ENCODE data around the gene ADAMTS17. TPM values are rescaled to one million over a fixed set of nuclear protein-coding genes. Genes with fewer than 3 reads are reported as not detected.

Gene ADAMTS17
- total RNA-seq, 1 donor from 2014 or later, result 1.5 TPM

DNA sequence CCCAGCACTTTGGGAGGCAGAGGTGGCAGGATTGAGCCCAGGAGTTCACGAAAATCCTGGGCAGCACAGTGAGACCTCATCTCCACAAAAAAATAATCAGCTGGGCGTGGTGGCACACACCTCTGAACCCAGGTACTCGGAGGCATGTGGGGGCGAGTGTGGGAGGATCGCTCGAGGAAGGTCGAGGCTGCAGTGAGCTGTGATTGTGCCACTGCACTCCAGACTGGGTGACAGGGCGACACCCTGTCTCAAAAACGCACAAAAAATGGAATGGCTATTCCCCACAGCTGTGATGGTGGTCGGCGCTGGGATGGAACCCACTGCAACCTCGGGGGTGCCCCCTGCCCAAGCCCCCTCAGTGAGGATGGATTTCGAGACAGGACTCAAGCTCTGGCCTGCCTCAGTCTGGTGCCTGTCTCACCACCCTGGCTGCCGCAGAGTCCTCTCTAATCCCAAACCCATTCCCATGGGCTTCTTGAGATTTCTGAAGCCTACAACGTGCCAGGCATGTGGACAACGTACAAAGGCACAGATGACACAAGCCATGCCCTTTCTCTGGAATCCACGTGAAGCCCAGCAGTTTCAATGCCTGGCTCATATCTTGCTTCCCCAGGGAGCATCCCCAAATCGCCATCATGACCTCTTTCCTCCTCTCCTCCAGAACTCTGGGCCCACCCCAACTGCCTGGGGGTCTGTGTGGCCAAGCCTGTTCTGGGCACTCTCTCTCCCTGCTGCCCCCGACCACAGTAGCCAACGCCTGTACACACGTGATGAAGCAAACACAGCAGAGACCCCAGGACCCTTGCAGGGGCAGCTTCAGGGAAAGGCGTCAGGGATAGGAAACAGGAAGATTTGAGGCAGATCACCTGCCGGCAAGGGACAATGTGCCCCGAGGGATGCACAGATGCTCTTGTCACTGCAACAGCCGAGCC, 32.4 kb downstream of the ADAMTS17 start:
- TF ChIP-seq, protein P1, sequence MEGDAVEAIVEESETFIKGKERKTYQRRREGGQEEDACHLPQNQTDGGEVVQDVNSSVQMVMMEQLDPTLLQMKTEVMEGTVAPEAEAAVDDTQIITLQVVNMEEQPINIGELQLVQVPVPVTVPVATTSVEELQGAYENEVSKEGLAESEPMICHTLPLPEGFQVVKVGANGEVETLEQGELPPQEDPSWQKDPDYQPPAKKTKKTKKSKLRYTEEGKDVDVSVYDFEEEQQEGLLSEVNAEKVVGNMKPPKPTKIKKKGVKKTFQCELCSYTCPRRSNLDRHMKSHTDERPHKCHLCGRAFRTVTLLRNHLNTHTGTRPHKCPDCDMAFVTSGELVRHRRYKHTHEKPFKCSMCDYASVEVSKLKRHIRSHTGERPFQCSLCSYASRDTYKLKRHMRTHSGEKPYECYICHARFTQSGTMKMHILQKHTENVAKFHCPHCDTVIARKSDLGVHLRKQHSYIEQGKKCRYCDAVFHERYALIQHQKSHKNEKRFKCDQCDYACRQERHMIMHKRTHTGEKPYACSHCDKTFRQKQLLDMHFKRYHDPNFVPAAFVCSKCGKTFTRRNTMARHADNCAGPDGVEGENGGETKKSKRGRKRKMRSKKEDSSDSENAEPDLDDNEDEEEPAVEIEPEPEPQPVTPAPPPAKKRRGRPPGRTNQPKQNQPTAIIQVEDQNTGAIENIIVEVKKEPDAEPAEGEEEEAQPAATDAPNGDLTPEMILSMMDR (IDR thresholded peaks at IDR 0.05), result no peak
- H3K27me3 Mint-ChIP-seq (ENCODE audit: unreplicated experiment), result peaks cover 4% of the 10 kb centered on the region
- H3K36me3 Mint-ChIP-seq (ENCODE audit: unreplicated experiment), result no peaks in the 10 kb centered on the region
- H3K4me3 Mint-ChIP-seq (ENCODE audit: unreplicated experiment), result no peak overlapping the region
- peaks cover 19% of the 10 kb centered on the region for H3K9me3 Mint-ChIP-seq (ENCODE audit: unreplicated experiment)
- H3K4me1 Mint-ChIP-seq (ENCODE audit: unreplicated experiment), result no peaks in the 10 kb centered on the region
- no peak overlapping the region for H3K27ac Mint-ChIP-seq (ENCODE audit: unreplicated experiment)
- peak; percentile 79 for DNase-seq (ENCODE audit: extremely low spot score, unreplicated experiment)

DNA sequence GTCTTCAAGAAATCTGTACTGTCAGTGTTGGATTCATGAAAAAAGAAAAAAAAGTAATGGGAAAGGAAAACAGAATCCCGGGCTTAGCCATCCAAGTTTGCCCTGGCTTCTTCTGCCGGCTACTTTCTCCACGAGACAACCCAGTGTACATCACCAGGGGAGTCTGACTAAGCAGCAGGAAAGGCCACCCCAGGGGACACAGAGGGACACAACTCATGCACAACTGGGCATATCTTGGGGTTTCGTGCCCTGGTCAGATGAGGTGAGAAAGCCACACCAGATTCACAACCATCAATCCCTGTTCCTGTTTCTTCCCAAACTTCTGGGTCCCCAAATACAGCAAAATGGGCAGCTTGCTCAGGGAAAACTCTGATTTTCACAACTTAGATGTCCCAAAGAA, 33.2 kb downstream of the ADAMTS17 start:
- Mint-ChIP-seq H3K9me3 (ENCODE audit: unreplicated experiment) (peaks cover 19% of the 10 kb centered on the region), H3K27ac (ENCODE audit: unreplicated experiment) (no peak overlapping the region), H3K27me3 (ENCODE audit: unreplicated experiment) (peaks cover 4% of the 10 kb centered on the region), H3K4me3 (ENCODE audit: unreplicated experiment) (no peak overlapping the region), H3K4me1 (ENCODE audit: unreplicated experiment) (no peaks in the 10 kb centered on the region), H3K36me3 (ENCODE audit: unreplicated experiment) (no peaks in the 10 kb centered on the region)
- TF ChIP-seq, protein P1 (IDR thresholded peaks at IDR 0.05), result no peak
- peak; percentile 53 for DNase-seq (ENCODE audit: extremely low spot score, unreplicated experiment)

DNA sequence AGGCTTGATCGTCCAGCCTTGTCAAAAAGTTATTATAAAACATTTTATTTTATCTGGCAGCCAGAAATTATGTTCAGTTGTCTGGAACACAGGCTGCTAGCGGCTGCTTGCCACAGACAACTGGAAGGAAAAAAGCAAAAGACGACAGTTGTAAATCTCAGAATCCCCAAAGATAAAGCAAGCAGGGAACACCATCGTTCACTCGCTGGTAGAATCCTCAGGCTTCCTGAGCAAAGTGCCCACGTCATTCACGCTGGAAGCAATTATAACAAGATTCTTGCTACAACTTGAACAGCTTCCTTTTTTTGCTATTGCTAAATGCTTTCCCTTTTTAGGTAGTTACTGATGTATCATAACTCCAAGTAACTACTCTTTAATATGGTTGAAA, 33.6 kb downstream of the ADAMTS17 start:
- Mint-ChIP-seq H3K27ac (ENCODE audit: unreplicated experiment) (no peak overlapping the region), H3K36me3 (ENCODE audit: unreplicated experiment) (no peaks in the 10 kb centered on the region), H3K27me3 (ENCODE audit: unreplicated experiment) (peaks cover 4% of the 10 kb centered on the region), H3K4me3 (ENCODE audit: unreplicated experiment) (no peak overlapping the region), H3K4me1 (ENCODE audit: unreplicated experiment) (no peaks in the 10 kb centered on the region), H3K9me3 (ENCODE audit: unreplicated experiment) (peaks cover 19% of the 10 kb centered on the region)
- DNase-seq (ENCODE audit: extremely low spot score, unreplicated experiment), result peak; percentile 21
- TF ChIP-seq, protein P1 (IDR thresholded peaks at IDR 0.05), result no peak

DNA sequence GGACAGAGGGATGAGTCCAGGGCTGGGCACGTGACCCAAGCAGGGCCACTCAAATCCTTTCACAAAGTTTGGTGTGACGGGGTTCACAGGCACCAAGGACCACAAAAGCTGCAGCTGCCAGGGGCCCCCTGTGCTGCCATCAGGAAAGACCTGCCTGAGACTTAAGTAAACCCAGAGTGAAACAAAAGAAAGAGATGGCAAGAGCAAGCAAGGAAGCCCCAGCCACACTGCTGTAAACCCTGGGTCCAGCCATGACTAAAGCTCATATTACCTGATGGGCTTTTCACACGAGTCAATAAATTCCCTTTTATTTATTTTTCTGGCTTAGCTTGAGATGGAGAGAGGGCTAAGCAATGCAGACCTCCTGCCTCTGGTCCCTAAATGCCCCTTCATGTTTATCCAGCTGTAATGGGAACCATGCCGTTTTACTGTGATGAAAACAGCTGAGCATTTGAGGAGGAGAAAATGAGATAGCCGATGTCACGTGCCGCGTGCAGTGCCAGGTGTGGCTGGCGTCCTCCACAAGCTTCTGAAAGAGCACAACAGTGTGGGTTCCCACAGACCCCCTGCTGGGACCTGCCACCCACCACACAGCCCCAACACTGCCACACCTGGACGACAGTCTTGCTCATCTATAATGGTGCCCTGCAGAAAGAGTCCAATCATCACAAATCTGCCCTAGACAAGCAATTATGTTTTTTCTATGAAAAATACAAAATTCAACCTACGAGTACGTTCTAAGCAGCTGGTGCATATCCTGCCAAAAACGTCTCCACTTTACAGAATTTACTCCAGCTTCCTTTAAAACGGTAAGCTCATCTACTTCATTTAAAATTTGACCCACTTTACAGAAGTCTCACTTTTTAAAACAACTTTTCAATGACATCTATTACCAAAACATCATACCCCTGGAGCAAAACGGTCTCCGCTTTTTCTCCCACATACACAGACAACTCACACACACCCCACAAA, 34.2 kb downstream of the ADAMTS17 start:
- Mint-ChIP-seq H3K27me3 (ENCODE audit: unreplicated experiment) (peaks cover 4% of the 10 kb centered on the region), H3K9me3 (ENCODE audit: unreplicated experiment) (peaks cover 14% of the 10 kb centered on the region), H3K36me3 (ENCODE audit: unreplicated experiment) (no peaks in the 10 kb centered on the region), H3K4me3 (ENCODE audit: unreplicated experiment) (no peak overlapping the region), H3K27ac (ENCODE audit: unreplicated experiment) (no peak overlapping the region), H3K4me1 (ENCODE audit: unreplicated experiment) (no peaks in the 10 kb centered on the region)
- TF ChIP-seq, protein P1 (IDR thresholded peaks at IDR 0.05), result no peak
- DNase-seq (ENCODE audit: extremely low spot score, unreplicated experiment), result peak; percentile 72

Measured in osteocyte (in vitro differentiated cells).